Neuronal stem cell (in vitro differentiated cells): Measurements from ENCODE around the gene CRABP2.

Experiments used
- DNase-seq: peaks from one replicate; pipeline ENCODE4 v3.0.0-alpha.2; 2013; ENCODE audit warnings: low spot score
- H2AFZ ChIP-seq: one replicate; pipeline ENCODE4 v1.6.1; 2013; ENCODE audit warnings: mild to moderate bottlenecking, low read length, inconsistent platforms
- H2AK5ac ChIP-seq: 2 replicates; pipeline ENCODE4 v1.6.1; 2013; ENCODE audit warnings: low read depth, mild to moderate bottlenecking, inconsistent platforms, low read length, moderate library complexity, mixed read lengths
- H2BK120ac ChIP-seq: 2 replicates; pipeline ENCODE4 v1.6.1; 2013; ENCODE audit warnings: low read depth, mild to moderate bottlenecking, inconsistent platforms, low read length, moderate library complexity, mixed read lengths
- H2BK12ac ChIP-seq: one replicate; pipeline ENCODE4 v1.6.1; 2013; ENCODE audit warnings: low read length, inconsistent platforms
- H2BK15ac ChIP-seq: 2 replicates; pipeline ENCODE4 v1.6.1; 2013; ENCODE audit warnings: mild to moderate bottlenecking, low read length, inconsistent platforms, mixed read lengths
- H2BK5ac ChIP-seq: one replicate; pipeline ENCODE4 v1.6.1; 2013; ENCODE audit warnings: inconsistent platforms, mild to moderate bottlenecking, low read length, moderate library complexity
- H3K14ac ChIP-seq: one replicate; pipeline ENCODE4 v1.6.1; 2013; ENCODE audit warnings: low read length, inconsistent platforms
- H3K18ac ChIP-seq: 2 replicates; pipeline ENCODE4 v1.6.1; 2013; ENCODE audit warnings: low read length, inconsistent platforms
- H3K23ac ChIP-seq: 2 replicates; pipeline ENCODE4 v1.6.1; 2013; ENCODE audit warnings: low read depth, mild to moderate bottlenecking, mixed read lengths, low read length, inconsistent platforms; ENCODE audit not compliant: poor library complexity
- H3K27ac ChIP-seq: replicated peaks from 3 replicates; pipeline ENCODE4 v1.5.1; 2013; ENCODE audit warnings: low read length, inconsistent platforms
- H3K27me3 ChIP-seq, 3 experiments: 2 replicates each; pipeline ENCODE4 v1.6.1; 2013; ENCODE audit warnings: low read length in 3 of 3, mild to moderate bottlenecking in 2 of 3, inconsistent platforms in 1 of 3, low read depth in 1 of 3, mixed read lengths in 1 of 3, moderate library complexity in 1 of 3; ENCODE audit not compliant: control insufficient read depth in 3 of 3, insufficient read depth in 3 of 3
- H3K36me3 ChIP-seq, 2 donors: replicated peaks in 1 of 2; 2 replicates each; pipeline ENCODE4 v1.6.1; 2013; ENCODE audit warnings: low read length in 2 of 2; ENCODE audit not compliant: control insufficient read depth in 2 of 2, insufficient read depth in 2 of 2
- H3K4ac ChIP-seq: 2 replicates; pipeline ENCODE4 v1.6.1; 2013; ENCODE audit warnings: inconsistent platforms, mild to moderate bottlenecking, low read length, moderate library complexity
- H3K4me1 ChIP-seq, 2 donors: 1 replicate in 1 of 2; 2 replicates in 1 of 2; pipeline ENCODE4 v1.6.1; 2013; ENCODE audit warnings: low read length in 2 of 2, low read depth in 1 of 2; ENCODE audit not compliant: control insufficient read depth in 2 of 2, insufficient read depth in 1 of 2
- H3K4me2 ChIP-seq: one replicate; pipeline ENCODE4 v1.6.1; 2013; ENCODE audit warnings: mild to moderate bottlenecking, low read length, inconsistent platforms; ENCODE audit not compliant: insufficient read depth, poor library complexity, severe bottlenecking
- H3K4me3 ChIP-seq, 2 donors: 2 replicates each; pipeline ENCODE4 v1.5.1; 2013; ENCODE audit warnings: low read length in 2 of 2, mild to moderate bottlenecking in 2 of 2, inconsistent platforms in 1 of 2, moderate library complexity in 1 of 2
- H3K79me1 ChIP-seq: one replicate; pipeline ENCODE4 v1.6.1; 2013; ENCODE audit warnings: low read depth, mild to moderate bottlenecking, inconsistent platforms, low read length, moderate library complexity
- H3K9ac ChIP-seq: one replicate; pipeline ENCODE4 v1.6.1; 2013; ENCODE audit warnings: mild to moderate bottlenecking, low read depth, low read length, inconsistent platforms; ENCODE audit not compliant: poor library complexity
- H3K9me3 ChIP-seq, 2 donors: replicated peaks in 1 of 2; 2 replicates each; pipeline versions ENCODE3 to v1.6.1; 2013; ENCODE audit warnings: low read length in 2 of 2, mild to moderate bottlenecking in 2 of 2, inconsistent platforms in 1 of 2, low read depth in 1 of 2, mixed read lengths in 1 of 2, moderate library complexity in 1 of 2; ENCODE audit not compliant: control insufficient read depth in 2 of 2, insufficient read depth in 1 of 2
- H4K8ac ChIP-seq: one replicate; pipeline ENCODE4 v1.6.1; 2013; ENCODE audit warnings: low read depth, mild to moderate bottlenecking, inconsistent platforms, low read length, moderate library complexity
- H4K91ac ChIP-seq: one replicate; pipeline ENCODE4 v1.6.1; 2013; ENCODE audit warnings: low read length, low read depth, mild to moderate bottlenecking, inconsistent platforms; ENCODE audit not compliant: poor library complexity
- WGBS, 2 donors: extraction: QIAGEN DNeasy Blood & Tissue Kit; methylation state at CpG; one replicate each; pipeline ENCODE4 v1.1.7; 2013; ENCODE audit warnings: missing lambda C conversion rate in 2 of 2, mixed read lengths in 1 of 2; ENCODE audit not compliant: insufficient read length in 2 of 2, insufficient replicate concordance in 1 of 2; ENCODE audit errors: extremely low coverage in 2 of 2; 5-methylcytosine and 5-hydroxymethylcytosine counted together

Gene CRABP2

GRCh38 chr1:156694690-156694962 is 10.8 kb downstream of the CRABP2 start:
- Histone ChIP-seq H3K9me3 (no peaks in the 10 kb centered on the region), H3K4me3 (no peak overlapping the region), H3K27ac (no peak overlapping the region), H2AFZ (peak overlapping the region; percentile 27), H3K79me1 (no peaks in the 10 kb centered on the region), H3K36me3 (peaks cover 11 to 12% of the 10 kb centered on the region in 2 donors), H3K27me3 (peaks cover 0 to 18% (median 0%) of the 10 kb centered on the region in 3 experiments), H4K91ac (no peak overlapping the region), H3K4me1 (peaks cover 47 to 56% of the 10 kb centered on the region in 2 donors), H3K9ac (no peak overlapping the region), H3K23ac (no peak overlapping the region), H3K4ac (no peak overlapping the region), H2BK12ac (no peak overlapping the region), H2BK120ac (peak overlapping the region; percentile 3), H3K4me2 (no peak overlapping the region), H2BK5ac (peak overlapping the region; percentile 63), H4K8ac (no peak overlapping the region), H3K18ac (peak overlapping the region; percentile 33), H2BK15ac (peak overlapping the region; percentile 38), H3K14ac (no peak overlapping the region), H2AK5ac (peak overlapping the region; percentile 82)
- no peak for DNase-seq
- WGBS, 2 donors, result no CpG with 5 or more reads among the region's 5 CpGs

DNA sequence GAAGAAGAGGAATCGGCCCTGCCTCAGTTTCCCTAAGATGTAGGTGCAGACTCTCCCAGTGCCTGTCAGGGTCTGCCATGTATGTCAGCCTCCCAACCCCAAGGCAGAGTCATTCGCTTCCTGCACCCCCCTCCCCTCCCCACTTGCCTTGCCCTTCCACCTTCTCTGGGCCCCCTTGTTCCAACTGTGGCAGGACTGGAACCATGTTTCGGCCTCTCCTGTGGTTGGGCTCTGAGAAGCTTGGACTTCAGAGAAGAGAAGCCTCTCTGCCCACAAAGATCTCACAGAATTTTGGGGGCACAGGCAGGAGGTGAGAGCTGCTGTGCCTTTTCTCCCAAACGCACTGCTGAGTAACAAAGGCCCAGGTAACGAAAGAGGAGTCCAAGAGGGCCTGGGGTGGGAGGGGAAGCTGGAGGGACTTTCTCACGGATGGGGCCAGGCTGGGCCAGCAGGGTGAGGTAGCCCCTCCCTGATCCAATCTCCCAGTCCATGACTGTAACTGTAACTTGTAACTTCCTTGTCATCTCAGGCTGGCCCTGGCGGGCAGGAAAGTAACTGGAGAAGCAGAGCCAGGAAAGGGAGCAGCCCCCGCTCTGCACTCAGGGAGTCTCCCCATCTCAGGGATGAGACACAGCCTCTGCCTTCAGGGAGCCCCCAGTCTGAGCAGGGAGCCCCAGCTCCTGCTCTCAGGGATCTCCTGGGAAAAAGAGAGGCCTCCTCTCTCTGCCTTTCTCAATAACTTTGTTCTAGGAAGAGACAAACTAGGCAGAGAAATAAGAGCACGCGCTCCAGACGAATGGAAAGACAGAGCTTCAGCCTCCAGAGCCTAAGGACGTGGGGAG is 11.3 kb downstream of the CRABP2 start:
- H3K4ac ChIP-seq, result no peak overlapping the region

DNA sequence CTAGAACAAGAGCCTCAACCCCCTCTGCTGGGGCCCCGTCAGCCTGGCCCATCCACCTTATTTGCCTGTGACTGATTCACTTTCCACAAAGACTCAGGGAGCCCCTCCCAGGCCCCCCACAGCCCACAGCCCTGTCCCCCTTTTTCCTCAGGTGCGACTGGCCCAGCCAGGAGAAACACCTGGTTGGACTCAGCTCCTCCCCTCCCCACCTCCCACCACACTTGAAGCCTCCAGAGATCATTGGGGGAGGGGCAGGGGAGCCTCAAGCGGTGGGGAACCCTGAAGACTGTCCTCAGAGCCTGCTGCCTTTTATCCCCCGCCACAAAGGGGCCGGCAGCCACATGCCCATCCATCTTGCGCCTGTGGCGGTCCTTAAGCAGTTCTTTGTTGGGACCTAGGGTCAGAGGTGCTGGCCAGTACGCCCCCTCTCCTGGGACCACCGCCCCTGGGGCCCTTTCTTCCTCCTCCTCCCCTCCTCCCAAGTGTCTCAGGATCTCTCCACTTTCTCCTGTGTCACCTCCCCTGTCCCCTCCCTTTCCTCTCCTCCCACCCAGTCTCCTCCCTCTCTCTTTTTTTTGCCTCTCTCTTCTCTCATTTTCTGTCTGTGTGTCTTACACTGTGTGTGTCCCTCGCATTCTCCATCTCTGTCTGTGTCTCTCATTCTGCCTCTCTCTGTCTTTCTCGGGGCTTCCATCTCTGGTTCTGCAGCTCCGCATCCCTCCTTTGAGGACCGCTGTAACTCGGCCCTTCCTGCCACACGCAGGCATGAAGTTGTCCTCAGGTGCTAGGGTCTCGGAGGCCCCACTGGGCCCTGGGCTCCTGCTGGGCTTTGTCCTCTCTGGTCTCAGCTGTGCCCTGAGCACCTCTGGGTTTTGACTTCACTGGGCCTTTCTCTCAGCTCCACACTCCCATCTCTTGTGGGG is 12.2 kb downstream of the CRABP2 start:
- Histone ChIP-seq H3K27ac (peak overlapping the region; percentile 71), H2BK120ac (peak overlapping the region; percentile 98), H3K36me3 (peaks cover 0 to 3% of the 10 kb centered on the region in 2 donors), H3K27me3 (peaks cover 0 to 18% (median 0%) of the 10 kb centered on the region in 3 experiments), H2BK12ac (peak overlapping the region; percentile 80), H3K4me2 (peak overlapping the region; percentile 51), H3K9me3 (no peaks in the 10 kb centered on the region), H3K14ac (no peak overlapping the region), H4K91ac (peak overlapping the region; percentile 66), H3K18ac (peak overlapping the region; percentile 86), H3K79me1 (no peaks in the 10 kb centered on the region), H3K9ac (peak overlapping the region; percentile 38), H3K4me1 (peaks cover 47 to 56% of the 10 kb centered on the region in 2 donors), H3K23ac (no peak overlapping the region), H2AK5ac (peak overlapping the region; percentile 99), H2AFZ (peak overlapping the region; percentile 67), H2BK15ac (peak overlapping the region; percentile 92), H4K8ac (no peak overlapping the region), H3K4ac (no peak overlapping the region), H2BK5ac (peak overlapping the region; percentile 63), H3K4me3 (no peak overlapping the region)
- WGBS, 2 donors, result no CpG with 5 or more reads among the region's 16 CpGs
- peak; percentile 81 for DNase-seq

More for the DNA sequence above, 11.3 kb downstream of the CRABP2 start:
- peak overlapping the region; percentile 27 for H2AFZ ChIP-seq
- peaks cover 0 to 18% (median 0%) of the 10 kb centered on the region in 3 experiments for H3K27me3 ChIP-seq
- H3K79me1 ChIP-seq, result no peaks in the 10 kb centered on the region
- peak overlapping the region; percentile 77 for H3K18ac ChIP-seq
- H2AK5ac ChIP-seq, result peak overlapping the region; percentile 82
- H2BK5ac ChIP-seq, result peak overlapping the region; percentile 63
- H3K9me3 ChIP-seq, result no peaks in the 10 kb centered on the region
- H2BK12ac ChIP-seq, result peak overlapping the region; percentile 80
- no peak overlapping the region for H3K9ac ChIP-seq
- DNase-seq, result no peak
- peaks cover 47 to 56% of the 10 kb centered on the region in 2 donors for H3K4me1 ChIP-seq
- no peak overlapping the region for H4K91ac ChIP-seq
- peaks cover 7 to 8% of the 10 kb centered on the region in 2 donors for H3K36me3 ChIP-seq
- H4K8ac ChIP-seq, result no peak overlapping the region
- no peak overlapping the region for H3K23ac ChIP-seq
- peak overlapping the region; percentile 71 for H3K27ac ChIP-seq
- peak overlapping the region; percentile 3 for H2BK120ac ChIP-seq
- WGBS, 2 donors, result no CpG with 5 or more reads among the region's 12 CpGs
- H3K4me2 ChIP-seq, result no peak overlapping the region
- H3K14ac ChIP-seq, result no peak overlapping the region
- peak overlapping the region; percentile 40 for H2BK15ac ChIP-seq
- H3K4me3 ChIP-seq, result no peak overlapping the region
